Neural cell (in vitro differentiated cells): Measurements from ENCODE around the gene ESR1. TPM values are rescaled to one million over a fixed set of nuclear protein-coding genes. Genes with fewer than 3 reads are reported as not detected.
"Not testable (repeated sequence)": the region's sequence is repeated elsewhere in the genome, so short reads cannot be mapped to it uniquely, and the experiment has no call there.

Experiments
- H2AFZ ChIP-seq: fragments of 200-600, 300-800 bp; sonication (generic), shearing (Covaris generic); 2 replicates; pipeline ENCODE4 v1.6.0; 2014; ENCODE audit warnings: low read depth, mild to moderate bottlenecking, antibody characterized with exemption, low read length, moderate library complexity
- H3F3A ChIP-seq: fragments of 200-600 bp; shearing (Covaris generic); 2 replicates; pipeline ENCODE4 v1.6.1; 2016; ENCODE audit warnings: mild to moderate bottlenecking, moderate library complexity, mixed read lengths, antibody characterized with exemption, low read length; ENCODE audit not compliant: insufficient read depth, poor library complexity, severe bottlenecking
- H3K27ac ChIP-seq: fragments of 200-600, 300-800 bp; sonication (generic), shearing (Covaris generic); 2 replicates; pipeline ENCODE4 v1.5.1; 2014; ENCODE audit warnings: mild to moderate bottlenecking, low read length, moderate library complexity
- H3K27me3 ChIP-seq: fragments of 300-800, 200-600 bp; sonication (generic), shearing (Covaris generic); 2 replicates; pipeline ENCODE4 v1.6.0; 2014; ENCODE audit warnings: mild to moderate bottlenecking, low read depth, low read length, moderate library complexity; ENCODE audit not compliant: insufficient read depth
- H3K36me3 ChIP-seq: fragments of 300-800, 200-600 bp; sonication (generic), shearing (Covaris generic); 2 replicates; pipeline ENCODE4 v1.5.1; 2014; ENCODE audit warnings: mild to moderate bottlenecking, antibody characterized with exemption, low read length, moderate library complexity; ENCODE audit not compliant: insufficient read depth
- H3K4me2 ChIP-seq: fragments of 300-800, 200-600 bp; sonication (generic), shearing (Covaris generic); 2 replicates; pipeline ENCODE4 v1.6.0; 2014; ENCODE audit warnings: mild to moderate bottlenecking, low read length
- H3K4me3 ChIP-seq: fragments of 300-800, 200-600 bp; sonication (generic), shearing (Covaris generic); 2 replicates; pipeline ENCODE4 v1.5.1; 2014; ENCODE audit warnings: mild to moderate bottlenecking, low read length, moderate library complexity
- H3K79me2 ChIP-seq: fragments of 200-600 bp; shearing (Covaris generic); replicated peaks from 2 replicates; pipeline ENCODE4 v1.6.0; 2014; ENCODE audit warnings: mild to moderate bottlenecking, low read length, moderate library complexity; ENCODE audit not compliant: insufficient read depth
- H3K9ac ChIP-seq: fragments of 300-800, 200-600 bp; sonication (generic), shearing (Covaris generic); 2 replicates; pipeline ENCODE4 v1.6.1; 2016; ENCODE audit warnings: mild to moderate bottlenecking, low read length, mixed read lengths
- H3K9me2 ChIP-seq: fragments of 200-600 bp; shearing (Covaris generic); 2 replicates; pipeline ENCODE4 v1.6.1; 2016; ENCODE audit warnings: mild to moderate bottlenecking, low read length, mixed read lengths; ENCODE audit not compliant: insufficient read depth
- H3K9me3 ChIP-seq: fragments of 200-600, 300-800 bp; sonication (generic), shearing (Covaris generic); 2 replicates; pipeline ENCODE4 v1.6.1; 2016; ENCODE audit warnings: mild to moderate bottlenecking, mixed run types, low read length, moderate library complexity, mixed read lengths
- H4K20me1 ChIP-seq: fragments of 200-600 bp; shearing (Covaris generic); 2 replicates; pipeline ENCODE4 v1.6.1; 2016; ENCODE audit warnings: mild to moderate bottlenecking, mixed run types; ENCODE audit not compliant: insufficient read depth
- EP300 ChIP-seq: fragments of 450-650 bp; conservative IDR thresholded peaks from 2 replicates; pipeline ENCODE4 v1.6.1; 2014; ENCODE audit warnings: antibody characterized with exemption, mild to moderate bottlenecking, moderate library complexity; ENCODE audit not compliant: poor library complexity, severe bottlenecking
- EZH2 ChIP-seq: fragments of 200-600, 300-800 bp; shearing (Covaris generic), sonication (generic); IDR thresholded peaks from 2 replicates; pipeline ENCODE4 v1.6.1; 2014; ENCODE audit warnings: antibody characterized with exemption, low read length, borderline replicate concordance, mild to moderate bottlenecking; ENCODE audit not compliant: insufficient read depth, poor library complexity, severe bottlenecking
- MXI1 ChIP-seq: fragments of 450-650 bp; conservative IDR thresholded peaks from 2 replicates; pipeline ENCODE4 v1.6.1; 2014; ENCODE audit warnings: antibody characterized with exemption, mild to moderate bottlenecking; ENCODE audit not compliant: poor library complexity, severe bottlenecking
- POLR2AphosphoS5 ChIP-seq: IDR thresholded peaks from 2 replicates; pipeline ENCODE4 v1.6.1; 2012
- RAD21 ChIP-seq: fragments of 450-650 bp; conservative IDR thresholded peaks from 2 replicates; pipeline ENCODE4 v1.6.1; 2014; ENCODE audit warnings: antibody characterized with exemption, mild to moderate bottlenecking, moderate library complexity
- SMC3 ChIP-seq: fragments of 450-650 bp; conservative IDR thresholded peaks from 2 replicates; pipeline ENCODE4 v1.6.1; 2014; ENCODE audit warnings: antibody characterized with exemption, mild to moderate bottlenecking, moderate library complexity; ENCODE audit not compliant: poor library complexity
- TAF1 ChIP-seq: IDR thresholded peaks from 2 replicates; pipeline ENCODE4 v1.6.1; 2012; ENCODE audit warnings: low read depth
- polyA plus RNA-seq: library from polyadenylated mRNA; depleted of rRNA; stranded (reverse); fragments of >200 nt; gene quantifications from 2 replicates; pipeline ENCODE4 v1.2.3, GENCODE V29; 2014
- TF ChIP-seq, protein P1 (sequence below): fragments of 450-650 bp; IDR thresholded peaks from 2 replicates; pipeline ENCODE4 v1.5.1; 2014; ENCODE audit warnings: antibody characterized with exemption, mild to moderate bottlenecking, moderate library complexity; ENCODE audit not compliant: poor library complexity, severe bottlenecking
- TF ChIP-seq, protein P2 (sequence below): IDR thresholded peaks from 2 replicates; pipeline ENCODE4 v1.6.1; 2012; ENCODE audit warnings: borderline replicate concordance

Gene ESR1
- polyA plus RNA-seq, 1 donor from 2014 or later, result 0.14 TPM

DNA sequence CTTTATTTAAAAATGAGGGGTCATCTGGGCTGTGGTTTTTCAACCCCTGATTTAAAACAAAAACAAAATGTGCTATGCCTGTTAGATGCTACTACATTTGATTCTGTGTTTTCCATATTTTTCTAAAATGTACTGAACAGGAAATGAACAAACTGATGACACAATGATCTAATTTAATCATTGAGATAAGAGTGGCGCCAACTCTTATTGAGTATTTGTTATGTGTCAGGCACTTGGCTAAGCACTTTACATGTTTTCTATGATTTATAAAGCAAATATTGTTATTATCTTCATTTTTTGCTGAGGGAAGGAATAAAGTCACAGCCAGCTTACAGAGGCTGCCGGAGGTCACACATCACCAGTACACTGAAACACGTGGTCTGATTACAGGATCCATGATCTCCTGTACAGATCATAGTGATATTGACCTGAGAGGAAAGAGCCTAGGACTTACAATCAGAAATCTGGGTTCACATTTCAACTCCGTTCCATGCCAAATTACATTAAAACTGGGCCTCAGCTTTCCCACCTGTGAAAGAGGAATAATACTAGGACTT lies 166.7 kb downstream of the ESR1 start:
- H3K27me3 ChIP-seq, result no peaks in the 10 kb centered on the region
- H3K9ac ChIP-seq, result no peak overlapping the region
- no peak overlapping the region for H3K27ac ChIP-seq
- H3K36me3 ChIP-seq, result no peaks in the 10 kb centered on the region
- no peak overlapping the region for H3K4me3 ChIP-seq
- H4K20me1 ChIP-seq, result no peaks in the 10 kb centered on the region
- TF ChIP-seq POLR2AphosphoS5 (no peak), TAF1 (no peak), EP300 (no peak), MXI1 (no peak), EZH2 (no peak), RAD21 (no peak), SMC3 (no peak)
- TF ChIP-seq, protein P1, sequence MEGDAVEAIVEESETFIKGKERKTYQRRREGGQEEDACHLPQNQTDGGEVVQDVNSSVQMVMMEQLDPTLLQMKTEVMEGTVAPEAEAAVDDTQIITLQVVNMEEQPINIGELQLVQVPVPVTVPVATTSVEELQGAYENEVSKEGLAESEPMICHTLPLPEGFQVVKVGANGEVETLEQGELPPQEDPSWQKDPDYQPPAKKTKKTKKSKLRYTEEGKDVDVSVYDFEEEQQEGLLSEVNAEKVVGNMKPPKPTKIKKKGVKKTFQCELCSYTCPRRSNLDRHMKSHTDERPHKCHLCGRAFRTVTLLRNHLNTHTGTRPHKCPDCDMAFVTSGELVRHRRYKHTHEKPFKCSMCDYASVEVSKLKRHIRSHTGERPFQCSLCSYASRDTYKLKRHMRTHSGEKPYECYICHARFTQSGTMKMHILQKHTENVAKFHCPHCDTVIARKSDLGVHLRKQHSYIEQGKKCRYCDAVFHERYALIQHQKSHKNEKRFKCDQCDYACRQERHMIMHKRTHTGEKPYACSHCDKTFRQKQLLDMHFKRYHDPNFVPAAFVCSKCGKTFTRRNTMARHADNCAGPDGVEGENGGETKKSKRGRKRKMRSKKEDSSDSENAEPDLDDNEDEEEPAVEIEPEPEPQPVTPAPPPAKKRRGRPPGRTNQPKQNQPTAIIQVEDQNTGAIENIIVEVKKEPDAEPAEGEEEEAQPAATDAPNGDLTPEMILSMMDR, result no peak
- TF ChIP-seq, protein P2, sequence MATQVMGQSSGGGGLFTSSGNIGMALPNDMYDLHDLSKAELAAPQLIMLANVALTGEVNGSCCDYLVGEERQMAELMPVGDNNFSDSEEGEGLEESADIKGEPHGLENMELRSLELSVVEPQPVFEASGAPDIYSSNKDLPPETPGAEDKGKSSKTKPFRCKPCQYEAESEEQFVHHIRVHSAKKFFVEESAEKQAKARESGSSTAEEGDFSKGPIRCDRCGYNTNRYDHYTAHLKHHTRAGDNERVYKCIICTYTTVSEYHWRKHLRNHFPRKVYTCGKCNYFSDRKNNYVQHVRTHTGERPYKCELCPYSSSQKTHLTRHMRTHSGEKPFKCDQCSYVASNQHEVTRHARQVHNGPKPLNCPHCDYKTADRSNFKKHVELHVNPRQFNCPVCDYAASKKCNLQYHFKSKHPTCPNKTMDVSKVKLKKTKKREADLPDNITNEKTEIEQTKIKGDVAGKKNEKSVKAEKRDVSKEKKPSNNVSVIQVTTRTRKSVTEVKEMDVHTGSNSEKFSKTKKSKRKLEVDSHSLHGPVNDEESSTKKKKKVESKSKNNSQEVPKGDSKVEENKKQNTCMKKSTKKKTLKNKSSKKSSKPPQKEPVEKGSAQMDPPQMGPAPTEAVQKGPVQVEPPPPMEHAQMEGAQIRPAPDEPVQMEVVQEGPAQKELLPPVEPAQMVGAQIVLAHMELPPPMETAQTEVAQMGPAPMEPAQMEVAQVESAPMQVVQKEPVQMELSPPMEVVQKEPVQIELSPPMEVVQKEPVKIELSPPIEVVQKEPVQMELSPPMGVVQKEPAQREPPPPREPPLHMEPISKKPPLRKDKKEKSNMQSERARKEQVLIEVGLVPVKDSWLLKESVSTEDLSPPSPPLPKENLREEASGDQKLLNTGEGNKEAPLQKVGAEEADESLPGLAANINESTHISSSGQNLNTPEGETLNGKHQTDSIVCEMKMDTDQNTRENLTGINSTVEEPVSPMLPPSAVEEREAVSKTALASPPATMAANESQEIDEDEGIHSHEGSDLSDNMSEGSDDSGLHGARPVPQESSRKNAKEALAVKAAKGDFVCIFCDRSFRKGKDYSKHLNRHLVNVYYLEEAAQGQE, result no peak
- H3K9me2 ChIP-seq, result no peaks in the 10 kb centered on the region
- H3F3A ChIP-seq, result no peaks in the 10 kb centered on the region
- no peak overlapping the region for H2AFZ ChIP-seq
- H3K9me3 ChIP-seq, result no peaks in the 10 kb centered on the region
- no peaks in the 10 kb centered on the region for H3K79me2 ChIP-seq
- no peak overlapping the region for H3K4me2 ChIP-seq

DNA sequence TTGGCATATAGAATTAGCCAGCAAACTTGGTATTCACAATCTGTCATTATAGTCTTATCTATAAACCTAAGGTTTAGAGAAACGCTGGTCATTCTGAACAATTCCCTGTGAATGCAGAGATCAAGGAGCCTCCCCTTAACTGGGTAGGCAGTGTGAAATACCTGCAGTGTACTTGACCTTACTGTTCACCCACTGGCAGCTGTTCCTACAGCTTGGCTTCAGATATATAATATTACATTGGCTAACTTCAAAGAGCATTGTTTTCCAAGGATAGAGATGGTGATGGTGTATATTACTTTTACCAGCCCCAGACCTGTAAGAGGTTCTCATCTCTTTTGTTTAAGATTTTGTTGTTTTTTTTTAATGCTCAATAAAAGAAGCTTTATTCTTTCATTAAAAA lies 168.3 kb downstream of the ESR1 start:
- Histone ChIP-seq H3K9me2 (no peaks in the 10 kb centered on the region), H3K4me3 (no peak overlapping the region), H3K27me3 (no peaks in the 10 kb centered on the region), H3K9ac (no peak overlapping the region), H3K36me3 (no peaks in the 10 kb centered on the region), H3K9me3 (no peaks in the 10 kb centered on the region), H3K79me2 (no peaks in the 10 kb centered on the region), H3K27ac (no peak overlapping the region), H4K20me1 (no peaks in the 10 kb centered on the region), H2AFZ (no peak overlapping the region), H3K4me2 (no peak overlapping the region), H3F3A (no peaks in the 10 kb centered on the region)
- TF ChIP-seq MXI1, result no peak
- TF ChIP-seq, protein P1, result no peak
- no peak for TF ChIP-seq RAD21
- TF ChIP-seq, protein P2, result no peak
- no peak for TF ChIP-seq EP300

DNA sequence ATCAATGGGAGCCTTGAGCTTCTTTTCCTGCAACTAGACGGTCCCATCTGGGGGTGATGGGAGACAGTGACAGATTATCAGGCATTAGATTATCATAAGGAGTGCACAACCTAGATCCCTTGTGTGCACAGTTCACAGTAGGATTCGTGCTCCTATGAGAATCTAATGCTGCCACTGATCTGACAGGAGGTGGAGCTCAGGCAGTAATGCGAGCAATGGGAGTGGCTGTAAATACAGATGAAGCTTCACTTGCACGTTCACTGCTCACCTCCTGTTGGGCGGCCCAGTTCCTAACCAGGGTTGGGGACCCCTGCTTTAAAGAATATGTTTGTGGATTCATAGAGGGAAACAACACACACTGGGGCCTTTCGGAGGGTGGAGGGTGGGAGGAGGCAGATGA lies 180.7 kb downstream of the ESR1 start:
- not testable (repeated sequence) for H3K27ac ChIP-seq, H3K36me3 ChIP-seq, H3K9me2 ChIP-seq, H3K9ac ChIP-seq, H3K9me3 ChIP-seq, H3K4me3 ChIP-seq, H3F3A ChIP-seq, H3K4me2 ChIP-seq, H2AFZ ChIP-seq, H4K20me1 ChIP-seq, H3K27me3 ChIP-seq, H3K79me2 ChIP-seq
